Activated CD4-positive, alpha-beta T cell treated with anti-CD3 and anti-CD28 coated beads, Interleukin-2, amount 10 ng/mL, durations not matched to agents 24 days and 14 days (primary cell): ENCODE results near the gene OCSTAMP. TPM values are rescaled to one million over a fixed set of nuclear protein-coding genes. Genes with fewer than 3 reads are reported as not detected.

Source experiments
- DNase-seq: peaks from one replicate; pipeline ENCODE4 v3.0.0; 2022
- H3K27ac Mint-ChIP-seq: one replicate; pipeline ENCODE4 v1.8.0; 2022; ENCODE audit warnings: mild to moderate bottlenecking, mixed read lengths
- H3K27me3 Mint-ChIP-seq: one replicate; pipeline ENCODE4 v1.8.0; 2022; ENCODE audit warnings: mixed read lengths
- H3K36me3 Mint-ChIP-seq: one replicate; pipeline ENCODE4 v1.8.0; 2022; ENCODE audit warnings: low read depth, mild to moderate bottlenecking, mixed read lengths
- H3K4me1 Mint-ChIP-seq: one replicate; pipeline ENCODE4 v1.8.0; 2021; ENCODE audit warnings: mixed read lengths
- H3K4me3 Mint-ChIP-seq: one replicate; pipeline ENCODE4 v1.8.0; 2022; ENCODE audit warnings: mild to moderate bottlenecking, moderate library complexity, mixed read lengths
- H3K9me3 Mint-ChIP-seq: one replicate; pipeline ENCODE4 v1.8.0; 2021; ENCODE audit warnings: mixed read lengths
- intact Hi-C: fragments of 100-400 bp; cut with micrococcal nuclease; formaldehyde crosslinking; loops from one replicate; pipeline ENCODE4 v1.15.1; 2023
- total RNA-seq: library from RNA; stranded (reverse); gene quantifications from 2 replicates; pipeline ENCODE4 v1.2.3, GENCODE V29; 2022

The OCSTAMP gene
- total RNA-seq, 1 donor from 2014 or later = 0.37 TPM

GRCh38 chr20:46543033-46543432, 7.4 kb downstream of the OCSTAMP start:
- H3K27me3 Mint-ChIP-seq = peaks cover 14% of the 10 kb centered on the region
- H3K4me3 Mint-ChIP-seq = no peak overlapping the region
- intact Hi-C loops = no loop called here
- no peak overlapping the region for H3K27ac Mint-ChIP-seq
- peaks cover 24% of the 10 kb centered on the region for H3K4me1 Mint-ChIP-seq
- DNase-seq = no peak
- H3K9me3 Mint-ChIP-seq = no peaks in the 10 kb centered on the region
- H3K36me3 Mint-ChIP-seq = no peaks in the 10 kb centered on the region

DNA sequence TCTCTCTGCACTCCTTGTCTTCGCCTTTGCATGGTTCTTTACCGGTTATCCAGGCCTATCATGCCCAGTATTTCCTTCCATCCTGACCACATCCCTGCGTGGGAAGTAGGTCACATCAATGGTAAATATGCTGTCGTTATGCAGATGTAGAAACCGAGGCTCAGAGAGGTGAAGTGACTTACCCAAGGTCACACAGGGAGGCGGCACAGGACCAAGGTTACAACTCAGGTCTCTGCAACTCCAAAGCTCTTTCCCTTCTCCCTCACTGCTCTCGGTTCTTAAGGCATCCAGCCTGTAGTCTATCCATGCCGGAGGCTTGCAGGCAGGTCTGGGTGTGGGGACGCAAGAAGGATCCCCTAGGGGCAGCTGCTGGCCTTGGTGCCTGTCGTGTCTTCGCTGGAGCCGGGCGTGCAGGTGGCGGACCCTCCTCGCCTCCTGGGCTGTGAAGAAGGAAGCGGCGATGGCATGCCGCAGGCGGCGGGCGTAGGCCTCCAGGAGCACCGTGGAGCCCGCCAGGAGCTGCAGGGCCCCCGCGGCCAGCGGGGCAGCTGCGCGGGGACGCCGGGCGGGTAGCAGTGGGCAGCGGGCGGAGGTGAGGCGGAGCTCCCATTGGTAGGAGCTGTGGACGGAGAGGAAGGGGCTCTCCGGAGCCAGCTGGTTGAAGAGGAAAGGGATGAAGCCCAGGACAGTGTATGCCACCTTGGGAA, 9.1 kb downstream of the OCSTAMP start:
- H3K27ac Mint-ChIP-seq = no peak overlapping the region
- H3K9me3 Mint-ChIP-seq = peaks cover under 1% of the 10 kb centered on the region
- peaks cover 24% of the 10 kb centered on the region for H3K4me1 Mint-ChIP-seq
- DNase-seq = no peak
- H3K4me3 Mint-ChIP-seq = no peak overlapping the region
- H3K36me3 Mint-ChIP-seq = no peaks in the 10 kb centered on the region
- H3K27me3 Mint-ChIP-seq = peaks cover 21% of the 10 kb centered on the region
- intact Hi-C loops = no loop called here

GRCh38 chr20:46539113-46539512, 11.3 kb downstream of the OCSTAMP start:
- Mint-ChIP-seq H3K9me3 (peaks cover 6% of the 10 kb centered on the region), H3K27me3 (peaks cover 30% of the 10 kb centered on the region), H3K4me1 (peaks cover 10% of the 10 kb centered on the region), H3K27ac (no peak overlapping the region), H3K4me3 (no peak overlapping the region), H3K36me3 (no peaks in the 10 kb centered on the region)
- no peak for DNase-seq
- intact Hi-C loops = no loop called here

DNA sequence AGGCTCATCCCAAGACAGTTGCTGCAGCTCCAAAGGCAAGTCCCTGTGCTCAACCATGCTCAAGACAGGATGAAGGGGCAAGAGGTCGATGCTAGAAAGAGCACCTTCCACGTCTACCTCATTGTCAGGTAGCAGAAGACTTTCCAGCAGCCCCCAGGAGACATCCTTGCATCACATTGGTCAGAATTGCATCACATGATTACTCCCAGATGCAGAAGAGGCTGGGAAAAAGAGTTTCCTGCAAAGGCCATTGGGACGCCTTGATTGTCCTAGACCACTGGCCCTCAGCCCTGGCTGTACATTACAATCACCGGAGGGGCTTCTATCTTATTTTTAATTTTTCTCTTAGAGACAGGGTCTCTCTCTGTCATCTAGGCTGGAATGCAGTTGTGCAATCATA, 19.8 kb downstream of the OCSTAMP start:
- Mint-ChIP-seq H3K4me1 (no peaks in the 10 kb centered on the region), H3K27ac (no peak overlapping the region), H3K9me3 (peaks cover 4% of the 10 kb centered on the region), H3K27me3 (peaks cover 29% of the 10 kb centered on the region), H3K4me3 (no peak overlapping the region), H3K36me3 (no peaks in the 10 kb centered on the region)
- no peak for DNase-seq
- intact Hi-C loops = no loop called here

DNA sequence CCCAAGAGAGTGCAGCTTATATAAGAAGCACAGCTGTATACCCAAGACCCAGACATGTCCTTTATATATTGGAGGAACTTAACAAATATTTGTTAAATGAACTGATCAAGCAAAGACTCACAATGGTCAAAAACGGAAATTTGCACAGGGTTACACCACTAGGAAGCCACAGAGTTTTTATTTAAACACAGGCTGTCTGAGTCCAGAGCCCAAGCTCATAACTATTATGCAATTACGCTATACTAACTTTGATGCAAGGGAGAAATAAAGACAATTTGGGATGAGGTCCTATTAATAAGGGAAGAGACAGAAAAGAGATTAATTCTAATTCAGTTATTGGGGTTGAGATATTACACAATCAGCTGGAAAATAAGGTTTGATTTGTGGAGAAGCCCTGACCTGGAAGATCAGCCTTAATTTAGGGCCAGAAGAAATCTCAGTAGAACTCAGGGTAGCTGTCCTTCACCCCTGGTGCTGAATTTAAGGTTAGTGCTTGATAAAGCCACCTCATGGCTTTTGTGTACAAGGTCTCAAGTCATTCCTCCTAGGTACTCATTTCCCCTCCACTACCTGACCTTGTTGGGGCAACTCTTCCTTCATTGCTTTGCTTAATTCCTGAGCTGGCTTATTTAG, 26.6 kb downstream of the OCSTAMP start:
- peak; percentile 72 for DNase-seq
- no peak overlapping the region for H3K4me3 Mint-ChIP-seq
- intact Hi-C loops = loop anchor here (5.0 kb wide), 1 partner anchor 38 kb away; no protein-coding TSS in a partner anchor
- peaks cover 28% of the 10 kb centered on the region for H3K27me3 Mint-ChIP-seq
- no peaks in the 10 kb centered on the region for H3K36me3 Mint-ChIP-seq
- H3K9me3 Mint-ChIP-seq = peaks cover 4% of the 10 kb centered on the region
- no peak overlapping the region for H3K27ac Mint-ChIP-seq
- no peaks in the 10 kb centered on the region for H3K4me1 Mint-ChIP-seq

DNA sequence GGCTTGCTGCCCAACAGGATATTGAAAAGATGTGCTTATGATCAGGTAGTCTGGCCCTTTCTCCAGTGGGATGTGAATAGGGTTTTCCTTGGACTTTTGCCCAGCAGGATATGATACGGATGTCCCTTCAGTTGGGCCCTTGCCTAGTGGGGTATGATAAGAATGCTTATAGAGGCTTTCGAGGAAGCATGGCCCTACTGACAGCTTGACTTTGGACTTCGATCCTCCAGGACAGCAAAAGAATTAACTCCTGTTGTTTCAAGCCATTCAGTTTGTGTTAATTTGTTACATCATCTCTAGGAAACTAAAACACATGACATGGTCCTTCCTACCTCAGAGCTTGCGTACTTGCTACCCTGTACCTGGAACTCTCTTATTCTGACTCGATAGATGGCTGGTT, 27.3 kb downstream of the OCSTAMP start:
- intact Hi-C loops = loop anchor here (5.0 kb wide), 1 partner anchor 39 kb away; no protein-coding TSS in a partner anchor
- no peak overlapping the region for H3K4me3 Mint-ChIP-seq

DNA sequence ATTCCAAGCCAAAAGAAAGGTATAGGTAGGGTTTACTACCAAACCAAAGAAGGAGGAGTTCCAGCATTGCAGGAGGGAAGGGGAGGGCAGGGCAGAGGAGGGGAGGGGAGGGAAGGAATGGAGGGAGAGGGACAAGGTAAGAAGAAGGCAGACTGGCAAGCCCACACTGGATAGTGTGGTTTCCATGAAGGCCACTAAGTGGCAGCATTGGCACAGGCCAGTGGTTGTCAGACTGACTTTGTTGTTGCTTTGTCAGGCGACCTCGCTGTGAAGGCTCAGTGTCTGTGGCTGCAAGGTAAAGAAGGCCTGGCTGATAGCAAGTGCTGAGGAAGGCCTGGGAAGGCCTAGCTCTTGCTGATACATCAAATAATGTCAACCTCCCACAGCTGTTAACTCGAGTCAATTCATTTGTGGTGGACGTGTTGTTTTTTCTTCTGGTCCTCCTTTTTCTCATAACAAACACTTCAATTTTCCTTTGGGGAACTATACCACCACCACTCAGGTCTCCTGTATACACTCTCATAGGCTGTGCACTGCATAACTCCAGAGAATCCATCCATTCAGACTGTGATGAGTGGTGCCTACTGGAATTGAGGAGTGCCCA, 29.4 kb downstream of the OCSTAMP start:
- Mint-ChIP-seq H3K36me3 (no peaks in the 10 kb centered on the region), H3K4me3 (no peak overlapping the region), H3K4me1 (no peaks in the 10 kb centered on the region), H3K27ac (no peak overlapping the region), H3K9me3 (no peaks in the 10 kb centered on the region), H3K27me3 (peaks cover 14% of the 10 kb centered on the region)
- intact Hi-C loops = loop anchor here (1.0 to 5.0 kb wide), 3 partner anchors 41 to 168 kb away; partner anchors contain the start of gene TP53RK
- DNase-seq = peak; percentile 87

More for the DNA sequence above, 27.3 kb downstream of the OCSTAMP start:
- peaks cover 23% of the 10 kb centered on the region for H3K27me3 Mint-ChIP-seq
- DNase-seq = no peak
- H3K36me3 Mint-ChIP-seq = no peaks in the 10 kb centered on the region
- H3K9me3 Mint-ChIP-seq = peaks cover 4% of the 10 kb centered on the region
- H3K27ac Mint-ChIP-seq = no peak overlapping the region
- no peaks in the 10 kb centered on the region for H3K4me1 Mint-ChIP-seq

GRCh38 chr20:46520540-46520939, 29.9 kb downstream of the OCSTAMP start:
- Mint-ChIP-seq H3K9me3 (no peaks in the 10 kb centered on the region), H3K4me1 (no peaks in the 10 kb centered on the region), H3K36me3 (no peaks in the 10 kb centered on the region), H3K27me3 (peaks cover 14% of the 10 kb centered on the region), H3K4me3 (no peak overlapping the region), H3K27ac (no peak overlapping the region)
- intact Hi-C loops = loop anchor here (2.0 to 5.0 kb wide), 2 partner anchors 42 to 168 kb away; partner anchors contain the start of gene TP53RK
- DNase-seq = no peak

DNA sequence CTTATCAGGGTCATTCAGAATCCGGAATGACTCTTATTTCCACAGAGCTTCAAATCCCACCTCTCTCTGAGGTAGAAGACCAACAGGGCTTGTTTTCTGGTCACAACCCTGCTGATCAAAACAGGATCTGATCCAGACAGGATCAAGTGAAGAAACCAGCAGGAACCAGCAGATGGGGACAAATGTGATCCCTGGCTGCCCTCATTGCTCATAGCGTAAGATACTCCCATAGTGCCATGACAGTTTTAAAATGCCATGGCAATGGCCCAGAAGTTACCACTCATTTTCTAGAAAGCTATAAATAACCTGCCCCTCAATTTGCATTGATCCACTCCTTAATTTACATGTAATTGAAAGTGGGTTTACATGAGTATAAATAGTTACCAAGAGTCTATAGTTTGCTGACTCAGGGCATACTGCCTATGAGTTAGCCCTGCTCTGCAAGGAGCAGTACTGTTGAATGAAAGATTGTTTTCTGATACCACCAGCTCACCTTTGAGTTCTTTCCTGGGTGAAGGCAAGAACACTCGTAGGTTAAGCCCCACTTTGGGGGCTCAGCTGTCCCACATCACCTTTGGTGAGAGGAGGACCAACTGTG, 30.9 kb downstream of the OCSTAMP start:
- no peak for DNase-seq
- Mint-ChIP-seq H3K27ac (no peak overlapping the region), H3K27me3 (peaks cover 12% of the 10 kb centered on the region), H3K4me1 (no peaks in the 10 kb centered on the region), H3K4me3 (no peak overlapping the region), H3K36me3 (no peaks in the 10 kb centered on the region), H3K9me3 (no peaks in the 10 kb centered on the region)
- intact Hi-C loops = loop anchor here (2.0 to 5.0 kb wide), 2 partner anchors 43 to 169 kb away; partner anchors contain the start of gene TP53RK

DNA sequence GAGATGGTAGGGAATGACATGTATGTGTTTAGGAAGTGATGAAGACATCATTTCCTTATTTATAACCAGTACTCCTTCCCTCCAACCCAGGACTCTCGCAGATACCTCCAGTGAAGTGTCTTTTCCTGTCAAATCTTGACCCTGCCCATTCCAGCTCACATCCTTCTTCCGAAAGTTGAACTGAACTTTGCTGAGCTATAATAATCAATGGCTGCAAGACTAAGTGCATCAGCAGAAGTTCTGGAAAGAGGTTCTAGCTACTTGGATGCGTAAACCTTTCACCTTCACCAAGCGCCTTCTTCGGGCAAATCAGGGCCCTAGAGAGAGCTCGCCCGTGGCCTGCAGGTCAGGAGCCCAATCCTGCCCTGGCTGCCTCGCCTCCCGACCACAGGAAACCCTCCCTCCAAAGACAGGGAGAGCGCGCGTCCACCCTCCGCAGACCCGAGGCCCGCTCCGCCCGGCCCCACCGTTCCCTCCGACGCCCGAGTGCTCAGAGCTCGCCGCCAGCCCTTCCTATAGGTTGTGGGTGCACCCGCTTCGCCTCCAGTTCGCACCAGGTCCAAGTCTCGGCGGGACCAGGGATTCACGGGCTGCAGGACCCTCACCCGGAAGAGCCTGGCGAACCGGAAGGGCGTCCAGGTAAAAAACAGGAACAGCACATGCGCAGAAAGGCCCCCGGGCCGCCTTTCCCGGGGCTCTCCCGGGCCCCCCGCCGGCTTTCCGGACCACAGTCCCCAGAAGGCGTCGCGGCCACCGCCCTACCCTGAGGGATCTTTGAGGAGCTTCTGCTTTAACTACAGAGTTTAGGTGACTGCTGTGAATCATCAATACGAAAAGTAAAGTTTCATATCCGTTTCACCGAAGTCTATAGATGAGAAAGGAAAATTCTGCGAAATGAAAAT, 37.3 kb downstream of the OCSTAMP start, which contains the start of gene ZNF334:
TSS of gene ZNF334 (minus strand) at position 617 of the 902 bp plus-strand sequence. CDS start 1,457 bp downstream, outside the sequence.
- peaks cover 3% of the 10 kb centered on the region for H3K27me3 Mint-ChIP-seq
- H3K27ac Mint-ChIP-seq = peak within 1 kb of the TSS; percentile 59
- H3K36me3 Mint-ChIP-seq = peaks cover 8% of the 10 kb centered on the region
- peak; percentile 78 for DNase-seq
- intact Hi-C loops = loop anchor here (5.0 kb wide), 1 partner anchor 34 kb away; no protein-coding TSS in a partner anchor
- peaks cover 16% of the 10 kb centered on the region for H3K4me1 Mint-ChIP-seq
- peak within 1 kb of the TSS; percentile 86 for H3K4me3 Mint-ChIP-seq
- peaks cover 21% of the 10 kb centered on the region for H3K9me3 Mint-ChIP-seq

DNA sequence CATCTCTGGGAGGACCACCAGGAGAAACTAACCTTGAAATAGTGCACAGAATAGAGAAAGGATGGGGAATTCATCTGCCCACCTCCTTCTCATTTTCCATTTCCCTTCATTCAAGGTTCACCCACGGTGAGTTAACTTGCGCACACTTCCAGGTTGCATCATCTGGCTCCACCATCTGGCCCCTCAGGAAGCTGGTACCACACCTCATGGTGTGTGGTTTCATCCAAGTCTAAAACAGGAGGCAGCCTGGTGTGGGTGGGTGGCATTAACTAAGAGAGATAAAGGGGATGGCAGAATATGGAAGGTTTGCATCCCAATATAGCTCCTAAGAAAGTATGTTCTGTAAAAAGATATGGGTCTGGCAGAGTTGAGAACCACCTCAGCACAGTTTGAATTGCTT, 40.9 kb downstream of the OCSTAMP start:
- no peak for DNase-seq
- Mint-ChIP-seq H3K4me3 (no peak overlapping the region), H3K9me3 (peaks cover 36% of the 10 kb centered on the region), H3K4me1 (peaks cover 19% of the 10 kb centered on the region), H3K27me3 (no peaks in the 10 kb centered on the region), H3K27ac (no peak overlapping the region), H3K36me3 (peaks cover 9% of the 10 kb centered on the region)
- intact Hi-C loops = no loop called here

DNA sequence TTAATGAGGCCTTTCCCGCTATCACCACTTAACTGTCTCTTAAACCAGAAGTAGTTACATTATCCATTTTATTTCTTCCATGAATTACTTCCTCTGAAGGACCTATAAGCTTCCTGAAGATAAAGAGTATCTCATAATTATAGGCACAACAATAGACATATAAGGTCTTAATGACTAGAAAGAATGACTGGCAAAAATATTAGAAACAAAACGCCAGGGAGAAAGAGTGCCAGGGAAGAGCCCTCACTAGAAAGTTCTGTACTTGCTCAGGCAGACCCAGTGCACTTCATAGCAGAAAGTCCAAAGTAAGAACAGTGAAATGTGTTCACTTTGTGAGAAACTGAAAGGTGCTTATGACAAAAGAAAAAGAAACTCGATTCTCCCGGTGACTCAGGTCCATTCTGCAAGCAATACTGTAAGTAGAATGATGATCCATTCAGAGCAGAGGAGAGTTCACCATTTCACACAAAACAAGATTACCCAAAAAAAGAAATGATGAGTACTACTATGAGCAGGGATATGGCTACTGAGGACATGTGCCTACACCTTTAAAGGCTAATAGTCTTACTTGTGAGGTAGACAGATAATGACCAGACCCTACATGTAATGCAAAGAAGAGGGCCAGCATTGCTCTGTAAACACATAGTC, 42.6 kb downstream of the OCSTAMP start:
- no peak for DNase-seq
- H3K4me3 Mint-ChIP-seq = no peak overlapping the region
- intact Hi-C loops = no loop called here
- peaks cover 21% of the 10 kb centered on the region for H3K36me3 Mint-ChIP-seq
- no peak overlapping the region for H3K27ac Mint-ChIP-seq
- H3K27me3 Mint-ChIP-seq = no peaks in the 10 kb centered on the region
- peaks cover 12% of the 10 kb centered on the region for H3K4me1 Mint-ChIP-seq
- H3K9me3 Mint-ChIP-seq = peaks cover 46% of the 10 kb centered on the region
